NCI-H1694 treated with DMSO at 0.1 percent for 48 hours (cell line): ENCODE measurements around the gene SPINT3.
"Not testable (repeated sequence)": the region's sequence is repeated elsewhere in the genome, so short reads cannot be mapped to it uniquely, and the experiment has no call there.

Experiments
- DNase-seq: peaks from one replicate; lab custom pipeline; 2025; lab: John Stamatoyannopoulos, UW

The SPINT3 gene

GRCh38 chr20:45502561-45502960 lies 12.9 kb downstream of the SPINT3 start:
- no peak for DNase-seq

- no peak for DNase-seq
These were observed 13.8 kb downstream of the SPINT3 start for GRCh38 chr20:45501600-45501999.

- DNase-seq = no peak
These were observed 15.4 kb downstream of the SPINT3 start for GRCh38 chr20:45500022-45500421.

- DNase-seq = no peak
These were observed 17.4 kb downstream of the SPINT3 start for GRCh38 chr20:45497971-45498494.

GRCh38 chr20:45496166-45496565 lies 19.3 kb downstream of the SPINT3 start:
- no peak for DNase-seq

GRCh38 chr20:45495501-45495941 lies 19.9 kb downstream of the SPINT3 start:
- no peak for DNase-seq

- DNase-seq = no peak
These were observed 26.3 kb downstream of the SPINT3 start for GRCh38 chr20:45489083-45489531.

GRCh38 chr20:45487231-45487635 lies 28.2 kb downstream of the SPINT3 start:
- no peak for DNase-seq

- DNase-seq = no peak
These were observed 30.0 kb downstream of the SPINT3 start for GRCh38 chr20:45485388-45485787.

- no peak for DNase-seq
These were observed 30.7 kb downstream of the SPINT3 start for GRCh38 chr20:45484676-45485075.

- DNase-seq = no peak
These were observed 35.6 kb downstream of the SPINT3 start for GRCh38 chr20:45479822-45480221.

- DNase-seq = not testable (repeated sequence)
These were observed 37.8 kb downstream of the SPINT3 start for GRCh38 chr20:45477530-45478148.

- DNase-seq = not testable (repeated sequence)
These were observed 43.1 kb downstream of the SPINT3 start for GRCh38 chr20:45472286-45472685.

- DNase-seq = no peak
These were observed 44.5 kb downstream of the SPINT3 start for GRCh38 chr20:45470937-45471336.

GRCh38 chr20:45470262-45470931 lies 45.0 kb downstream of the SPINT3 start:
- DNase-seq = no peak

- DNase-seq = no peak
These were observed 45.8 kb downstream of the SPINT3 start, which contains the start of gene WFDC2 for GRCh38 chr20:45469336-45470261. Gene WFDC2, plus strand, starts transcription at chr20:45469753. Its CDS starts 29 bp downstream, at chr20:45469782.

GRCh38 chr20:45467861-45468260 lies 47.6 kb downstream of the SPINT3 start:
- no peak for DNase-seq

- DNase-seq = no peak
These were observed 48.2 kb downstream of the SPINT3 start for GRCh38 chr20:45467172-45467571.

- no peak for DNase-seq
These were observed 49.7 kb downstream of the SPINT3 start for GRCh38 chr20:45465491-45466266.

- no peak for DNase-seq
These were observed 51.7 kb downstream of the SPINT3 start for GRCh38 chr20:45463709-45464108.

- no peak for DNase-seq
These were observed 52.5 kb downstream of the SPINT3 start for GRCh38 chr20:45462711-45463509.
